CD4-positive, alpha-beta T cell treated with Interleukin-6 for 4 hours (primary cell): Measurements from ENCODE around the gene UQCC5.

ENCODE experiments used
- DNase-seq: peaks from one replicate; pipeline ENCODE4 v3.0.0-alpha.2; 2020; ENCODE audit warnings: mixed read lengths

UQCC5 gene

GRCh38 chr3:52536369-52537164 lies at the start of gene UQCC5:
Gene UQCC5, plus strand, starts transcription at chr3:52536605. Its CDS starts 151 bp downstream, at chr3:52536756.
- peak; percentile 98 for DNase-seq

- no peak for DNase-seq
These were observed 49.2 kb upstream of the UQCC5 start for GRCh38 chr3:52487050-52487787.

- no peak for DNase-seq
These were observed 48.4 kb upstream of the UQCC5 start for GRCh38 chr3:52487788-52488691.

- no peak for DNase-seq
These were observed 47.7 kb upstream of the UQCC5 start for GRCh38 chr3:52488746-52489145.

- DNase-seq: no peak
These were observed 47.0 kb upstream of the UQCC5 start for GRCh38 chr3:52489453-52489852.

- DNase-seq: no peak
These were observed 46.1 kb upstream of the UQCC5 start for GRCh38 chr3:52490035-52490938.

- DNase-seq: no peak
These were observed 45.4 kb upstream of the UQCC5 start for GRCh38 chr3:52490939-52491526.

GRCh38 chr3:52492059-52492458 lies 44.3 kb upstream of the UQCC5 start:
- no peak for DNase-seq

- no peak for DNase-seq
These were observed 43.0 kb upstream of the UQCC5 start for GRCh38 chr3:52493232-52494017.

- no peak for DNase-seq
These were observed 42.0 kb upstream of the UQCC5 start for GRCh38 chr3:52494445-52494844.

GRCh38 chr3:52494886-52495495 lies 41.4 kb upstream of the UQCC5 start, which contains the start of gene STAB1:
Gene STAB1, plus strand, starts transcription at chr3:52495338. Its CDS starts 76 bp downstream, at chr3:52495414.
- no peak for DNase-seq

- DNase-seq: no peak
These were observed 40.4 kb upstream of the UQCC5 start for GRCh38 chr3:52495777-52496602.

- DNase-seq: no peak
These were observed 38.0 kb upstream of the UQCC5 start for GRCh38 chr3:52498137-52499054.

GRCh38 chr3:52501046-52501445 lies 35.4 kb upstream of the UQCC5 start:
- DNase-seq: no peak

GRCh38 chr3:52502001-52502400 lies 34.4 kb upstream of the UQCC5 start:
- DNase-seq: no peak

GRCh38 chr3:52502808-52503350 lies 33.5 kb upstream of the UQCC5 start:
- DNase-seq: no peak

- no peak for DNase-seq
These were observed 32.5 kb upstream of the UQCC5 start for GRCh38 chr3:52503788-52504424.
